K562 (cell line): Measurements from ENCODE around the gene MYL12B. TPM values are rescaled to one million over a fixed set of nuclear protein-coding genes. Genes with fewer than 3 reads are reported as not detected.

Experiments used
- ADNP ChIP-seq: fragments of 200-800 bp; sonication (Bioruptor generic); IDR thresholded peaks from 2 replicates; pipeline ENCODE4 v1.6.1; 2016; ENCODE audit warnings: missing genetic modification characterization, missing compliant biosample characterization
- CC2D1A ChIP-seq: fragments of 450-650 bp; IDR thresholded peaks from 2 replicates; pipeline ENCODE4 v1.6.1; 2017; ENCODE audit warnings: mild to moderate bottlenecking
- EZH2 ChIP-seq: IDR thresholded peaks from 2 replicates; pipeline ENCODE4 v1.6.1; 2012; ENCODE audit warnings: low read depth, mild to moderate bottlenecking, inconsistent platforms, low read length, borderline replicate concordance
- FOXP1 ChIP-seq: sonication (generic); formaldehyde crosslinking; IDR thresholded peaks from 2 replicates; pipeline ENCODE4 v1.8.0; 2022; ENCODE audit warnings: mild to moderate bottlenecking, missing genetic modification reagents
- HMGN3 ChIP-seq: IDR thresholded peaks from 2 replicates; pipeline ENCODE4 v1.6.1; 2011; ENCODE audit warnings: borderline replicate concordance, low read depth, mild to moderate bottlenecking, mixed read lengths, low read length; ENCODE audit not compliant: insufficient read length; ENCODE audit errors: extremely low read depth
- NFXL1 ChIP-seq: fragments of 450-650 bp; formaldehyde crosslinking; IDR thresholded peaks from 2 replicates; pipeline ENCODE4 v1.4.0; 2021; ENCODE audit warnings: mild to moderate bottlenecking
- PHF21A ChIP-seq: fragments of 450-650 bp; IDR thresholded peaks from 2 replicates; pipeline ENCODE4 v1.6.1; 2017; ENCODE audit warnings: low read depth, borderline replicate concordance
- SIRT6 ChIP-seq: IDR thresholded peaks from one replicate; pipeline ENCODE4 v1.6.1; 2012; ENCODE audit warnings: low read depth, mild to moderate bottlenecking, control low read depth, inconsistent platforms, low read length, moderate library complexity
- SREBF1 ChIP-seq: fragments of 150-350 bp; IDR thresholded peaks from 2 replicates; pipeline ENCODE4 v1.6.1; 2014; ENCODE audit warnings: antibody characterized with exemption, low read depth, low read length, borderline replicate concordance
- SRF ChIP-seq, 2 experiments: fragments of 250-450, 450-650 bp in 1 of 2; sonication (Bioruptor Pico) in 1 of 2; sonication (generic) in 1 of 2; formaldehyde crosslinking; IDR thresholded peaks; 2 replicates each; pipeline versions ENCODE4 v1.5.0 to v1.5.1; 2020 to 2022; ENCODE audit warnings: mild to moderate bottlenecking in 1 of 2, missing genetic modification reagents in 1 of 2
- SRSF9 ChIP-seq: fragments of 200-400 bp; formaldehyde crosslinking; IDR thresholded peaks from 2 replicates; pipeline ENCODE4 v1.6.1; 2017; ENCODE audit warnings: low read depth, low read length, borderline replicate concordance
- TAF15 ChIP-seq: fragments of 200-400 bp; formaldehyde crosslinking; IDR thresholded peaks from 2 replicates; pipeline ENCODE4 v1.6.1; 2017; ENCODE audit warnings: mild to moderate bottlenecking, low read depth, low read length, moderate library complexity
- THAP12 ChIP-seq: fragments of 250-450 bp; sonication (Bioruptor Pico); IDR thresholded peaks from 2 replicates; pipeline ENCODE4 v1.9.0; 2021; ENCODE audit warnings: mild to moderate bottlenecking, inconsistent platforms
- ZBTB9 ChIP-seq: fragments of 450-650 bp; formaldehyde crosslinking; IDR thresholded peaks from 2 replicates; pipeline ENCODE4 v1.4.0; 2020; ENCODE audit warnings: mild to moderate bottlenecking, moderate library complexity
- ZFP30 ChIP-seq: fragments of 250-450 bp; sonication (Bioruptor Pico); IDR thresholded peaks from 2 replicates; pipeline ENCODE4 v1.8.0; 2022; ENCODE audit warnings: moderate library complexity, mild to moderate bottlenecking, inconsistent platforms, borderline replicate concordance
- ZKSCAN1 ChIP-seq: fragments of 150-350 bp; IDR thresholded peaks from 2 replicates; pipeline ENCODE4 v1.6.1; 2016; ENCODE audit warnings: low read depth, low read length
- ZNF655 ChIP-seq: fragments of 250-450 bp; sonication (Bioruptor Pico); IDR thresholded peaks from 2 replicates; pipeline ENCODE4 v1.5.0; 2021
- ZNF707 ChIP-seq: fragments of 250-450 bp; sonication (Bioruptor Pico); conservative IDR thresholded peaks from 2 replicates; pipeline ENCODE4 v1.8.0; 2022; ENCODE audit warnings: inconsistent platforms, mild to moderate bottlenecking, moderate library complexity
- polyA plus RNA-seq, 8 experiments: library from polyadenylated mRNA; depleted of rRNA in 4 of 8; stranded (reverse) in 5 of 8; unstranded in 3 of 8; fragments of >200 nt; fragmentation: Nextera tagmentation in 2 of 8; fragmentation: Illumina TruSeq in 1 of 8; extraction: Ambion mirVana in 2 of 8; extraction: Trizol in 1 of 8; gene quantifications; 2 replicates each; pipeline versions ENCODE4 v1.2.1 to v1.2.3, GENCODE V29; 2011 to 2014; ENCODE audit warnings: inconsistent platforms in 1 of 8, missing spikeins in 1 of 8
- total RNA-seq, 7 experiments: library from RNA; depleted of rRNA in 6 of 7; stranded (reverse); fragments of >200 nt in 6 of 7; fragmentation: Illumina TruSeq in 2 of 7; extraction: Trizol in 2 of 7; gene quantifications; 2 replicates each; pipeline versions ENCODE4 v1.2.1 to v1.2.3, GENCODE V29; 2011 to 2021; ENCODE audit warnings: low replicate concordance in 1 of 7

MYL12B gene
- total and polyA plus RNA-seq, 9 of the 15 experiments (the other 6 are each of a cell fraction or from before 2014, with no cell fraction given) = 220 to 995 (median 463) TPM

GRCh38 chr18:3245853-3246634, 15.9 kb upstream of the MYL12B start (continued):
- no peak for TF ChIP-seq THAP12
- no peak for TF ChIP-seq SRSF9
- no peak for TF ChIP-seq EZH2
- no peak for TF ChIP-seq ZNF707 (CRISPR knock-in tag)
- 0 out of 2 replicates have a peak, but pooled peaks have one; percentile 10 for TF ChIP-seq ZBTB9 (CRISPR knock-in tag)
- TF ChIP-seq PHF21A = no peak
- peak; percentile 89 for TF ChIP-seq CC2D1A
- no peak for TF ChIP-seq ADNP (tag)
- TF ChIP-seq SIRT6 = no peak
- TF ChIP-seq ZFP30 (CRISPR knock-in tag) = no peak
- no peak for TF ChIP-seq ZNF655 (CRISPR knock-in tag)
- TF ChIP-seq FOXP1 (CRISPR knock-in tag) = no peak
- TF ChIP-seq SREBF1 = peak; percentile 68; the same call in 1 of the 2 replicates
- peak in 1 of 2 experiments; percentile 60; a peak in 2 of 4 replicates for TF ChIP-seq SRF (CRISPR knock-in tag; IDR thresholded peaks at IDR 0.05)
- TF ChIP-seq NFXL1 (CRISPR knock-in tag) = no peak
- 0 out of 2 replicates have a peak, but pooled peaks have one; percentile 37 for TF ChIP-seq ZKSCAN1
- no peak for TF ChIP-seq TAF15
- TF ChIP-seq HMGN3 = no peak
